Gastrocnemius medialis (tissue), 4 donors: Measurements from ENCODE around the gene IBSP. TPM values are rescaled to one million over a fixed set of nuclear protein-coding genes. Genes with fewer than 3 reads are reported as not detected.

ENCODE experiments used
- ATAC-seq, 2 donors: fragments of 150-250 bp; one replicate each; pipeline ENCODE4 v1.9.1; 2016
- DNase-seq, 2 donors: peaks; one replicate each; pipeline ENCODE4 v3.0.0-alpha.2; 2019
- H3K27ac ChIP-seq, 4 donors: fragments of 200-600 bp; sonication (generic); 1 replicate in 1 of 4; 2 replicates in 3 of 4; pipeline ENCODE4 v1.5.1; 2016 to 2018; ENCODE audit warnings: mild to moderate bottlenecking in 2 of 4, moderate library complexity in 1 of 4
- H3K27me3 ChIP-seq, 3 donors: fragments of 200-600 bp; sonication (generic) in 2 of 3; 1 replicate in 1 of 3; 2 replicates in 2 of 3; pipeline versions ENCODE4 v1.5.1 to v1.6.0; 2016 to 2019; ENCODE audit warnings: mild to moderate bottlenecking in 1 of 3, moderate library complexity in 1 of 3
- H3K36me3 ChIP-seq, 2 donors: fragments of 200-600 bp; sonication (generic) in 1 of 2; one replicate each; pipeline ENCODE4 v1.5.1; 2017 to 2018
- H3K4me1 ChIP-seq, 2 donors: fragments of 200-600 bp; sonication (generic) in 1 of 2; one replicate each; pipeline ENCODE4 v1.5.1; 2016 to 2017; ENCODE audit warnings: mild to moderate bottlenecking in 2 of 2
- H3K4me3 ChIP-seq, 4 donors: fragments of 200-600 bp; sonication (generic) in 3 of 4; 1 replicate in 1 of 4; 2 replicates in 3 of 4; pipeline ENCODE4 v1.5.1; 2016 to 2019; ENCODE audit warnings: mild to moderate bottlenecking in 2 of 4
- H3K9me3 ChIP-seq, 3 donors: fragments of 200-600 bp; sonication (generic) in 2 of 3; 1 replicate in 1 of 3; 2 replicates in 2 of 3; pipeline ENCODE4 v1.5.1; 2016 to 2019
- CTCF ChIP-seq, 5 experiments: fragments of 450-650 bp in 3 of 5; fragments of 200-600 bp in 2 of 5; sonication (generic) in 2 of 5; IDR thresholded peaks in 4 of 5; conservative IDR thresholded peaks in 1 of 5; 1 replicate in 4 of 5; 2 replicates in 1 of 5; pipeline ENCODE4 v1.5.1; 2016 to 2019; ENCODE audit warnings: antibody characterized with exemption in 5 of 5, mild to moderate bottlenecking in 3 of 5, moderate library complexity in 3 of 5
- POLR2A ChIP-seq, 2 donors: fragments of 450-650 bp; IDR thresholded peaks; one replicate each; pipeline ENCODE4 v1.6.1; 2017; ENCODE audit warnings: antibody characterized with exemption in 2 of 2, mild to moderate bottlenecking in 2 of 2, moderate library complexity in 2 of 2
- in situ Hi-C, 4 donors: fragments of 200-750 bp; cut with MboI; loops; one replicate each; pipeline versions ENCODE4 v1.15.0 to v1.8.0; 2017; ENCODE audit warnings: low sequenced_read_pairs in 4 of 4
- intact Hi-C: fragments of 100-400 bp; cut with DNase I; formaldehyde crosslinking; loops from one replicate; pipeline ENCODE4 v1.15.1; 2023; ENCODE audit warnings: low total_unique reads
- total RNA-seq, 4 donors: library from RNA; depleted of rRNA; stranded (reverse); fragments of >200 nt; gene quantifications; one replicate each; pipeline versions ENCODE4 v1.1.0 to v1.2.3, GENCODE V29; 2016

The IBSP gene
- total RNA-seq = not detected

- no peaks in the 10 kb centered on the region for H3K27me3 ChIP-seq
- no peak within 1 kb of the TSS for H3K27ac ChIP-seq
- H3K9me3 ChIP-seq = no peaks in the 10 kb centered on the region
- intact Hi-C loops (no loop called here), in situ Hi-C loops (no loop called here)
- DNase-seq (no peak), ATAC-seq (no peak)
- no peak within 1 kb of the TSS for H3K4me3 ChIP-seq
- no peaks in the 10 kb centered on the region for H3K36me3 ChIP-seq
- TF ChIP-seq CTCF (IDR thresholded peaks at IDR 0.05 in 4 of 5, conservative IDR thresholded peaks at IDR 0.05 in 1 of 5) = no peak
- TF ChIP-seq POLR2A (IDR thresholded peaks at IDR 0.05) = no peak
- H3K4me1 ChIP-seq = no peaks in the 10 kb centered on the region
Observed at GRCh38 chr4:87799301-87800113, at the start of gene IBSP. TSS of gene IBSP (plus strand) at chr4:87799554. CDS start at chr4:87802362, 2,808 bp downstream.

GRCh38 chr4:87749883-87750282, 49.5 kb upstream of the IBSP start:
- no peaks in the 10 kb centered on the region for H3K9me3 ChIP-seq
- H3K27ac ChIP-seq = no peak overlapping the region
- TF ChIP-seq POLR2A (IDR thresholded peaks at IDR 0.05) (no peak), CTCF (IDR thresholded peaks at IDR 0.05 in 4 of 5, conservative IDR thresholded peaks at IDR 0.05 in 1 of 5) (no peak)
- H3K36me3 ChIP-seq = no peaks in the 10 kb centered on the region
- peak in 1 of 2 donors; percentile 30 for ATAC-seq
- intact Hi-C loops = loop anchor here (1.0 kb wide), 1 partner anchor 20 kb away; no protein-coding TSS in a partner anchor
- in situ Hi-C loops = no loop called here
- no peak for DNase-seq
- no peak overlapping the region for H3K4me3 ChIP-seq
- no peaks in the 10 kb centered on the region for H3K4me1 ChIP-seq
- H3K27me3 ChIP-seq = no peaks in the 10 kb centered on the region

- H3K27ac ChIP-seq = no peak overlapping the region
- ATAC-seq (no peak), DNase-seq (no peak)
- in situ Hi-C loops = no loop called here
- no peaks in the 10 kb centered on the region for H3K4me1 ChIP-seq
- no peaks in the 10 kb centered on the region for H3K9me3 ChIP-seq
- intact Hi-C loops = no loop called here
- H3K36me3 ChIP-seq = no peaks in the 10 kb centered on the region
- no peak overlapping the region for H3K4me3 ChIP-seq
- no peaks in the 10 kb centered on the region for H3K27me3 ChIP-seq
- TF ChIP-seq CTCF (IDR thresholded peaks at IDR 0.05 in 4 of 5, conservative IDR thresholded peaks at IDR 0.05 in 1 of 5) = no peak
- no peak for TF ChIP-seq POLR2A (IDR thresholded peaks at IDR 0.05)
Observed at GRCh38 chr4:87758270-87758669, 41.1 kb upstream of the IBSP start.

- Histone ChIP-seq H3K4me3 (no peak overlapping the region), H3K9me3 (no peaks in the 10 kb centered on the region), H3K4me1 (no peaks in the 10 kb centered on the region), H3K36me3 (no peaks in the 10 kb centered on the region), H3K27me3 (no peaks in the 10 kb centered on the region), H3K27ac (no peak overlapping the region)
- intact Hi-C loops (no loop called here), in situ Hi-C loops (no loop called here)
- TF ChIP-seq CTCF (IDR thresholded peaks at IDR 0.05 in 4 of 5, conservative IDR thresholded peaks at IDR 0.05 in 1 of 5) (no peak), POLR2A (IDR thresholded peaks at IDR 0.05) (no peak)
- ATAC-seq (no peak), DNase-seq (no peak)
Observed at GRCh38 chr4:87762311-87762710, 37.0 kb upstream of the IBSP start.
